Forelimb muscle (tissue), 1 donor: Measurements from ENCODE around the gene MYOD1. TPM values are rescaled to one million over a fixed set of nuclear protein-coding genes. Genes with fewer than 3 reads are reported as not detected.

Experiments used
- DNase-seq: peaks from one replicate; pipeline ENCODE4 v3.0.0-alpha.2; 2013; ENCODE audit warnings: low read depth
- polyA plus RNA-seq: library from polyadenylated mRNA; unstranded; fragments of 120-200 nt; gene quantifications from one replicate; pipeline ENCODE4 v1.2.1, GENCODE V29; 2013; ENCODE audit not compliant: insufficient read length

Gene MYOD1
- polyA plus RNA-seq, 1 donor = 71.6 TPM

GRCh38 chr11:17702876-17703275, 16.5 kb upstream of the MYOD1 start:
- DNase-seq = no peak

GRCh38 chr11:17703951-17704350, 15.4 kb upstream of the MYOD1 start:
- no peak for DNase-seq

DNA sequence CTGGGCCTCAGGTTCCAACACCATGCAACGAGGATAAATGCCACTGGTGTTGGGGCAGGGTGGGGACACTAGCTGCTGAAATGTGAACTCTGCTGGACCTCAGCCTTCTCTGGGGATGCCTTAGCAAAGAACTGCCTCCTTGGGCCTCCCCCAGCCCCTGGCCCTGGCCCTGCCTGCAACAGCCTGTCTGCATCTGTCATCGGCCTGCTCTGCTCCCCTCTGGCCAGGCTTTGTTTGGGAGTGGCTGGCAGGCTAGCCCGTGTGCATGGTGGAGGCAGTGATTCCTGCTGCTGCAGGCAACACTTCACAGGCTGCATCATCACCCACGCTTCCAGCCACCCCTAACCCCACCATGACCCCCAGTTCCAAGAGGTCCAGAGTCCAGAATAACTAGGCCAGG, 11.5 kb upstream of the MYOD1 start:
- no peak for DNase-seq

DNA sequence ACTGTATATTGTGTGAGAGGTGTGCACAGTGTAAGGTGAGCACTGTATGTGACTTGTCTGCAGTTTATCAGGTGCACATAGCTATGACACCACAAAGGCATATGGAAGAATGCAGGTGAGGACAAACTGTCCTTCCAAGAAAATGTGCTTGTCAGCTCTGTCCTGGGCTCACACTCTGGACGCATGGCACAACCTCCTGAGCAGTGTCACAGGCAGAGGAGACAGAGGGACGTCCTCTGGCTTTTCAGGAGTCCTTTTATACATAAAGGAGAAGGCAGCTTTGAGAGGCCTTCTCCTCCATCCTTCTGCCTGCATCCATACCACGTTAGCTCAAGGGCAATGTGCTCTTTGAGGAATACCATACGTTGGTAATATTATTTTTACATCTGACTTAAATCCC, 7.5 kb upstream of the MYOD1 start:
- no peak for DNase-seq

DNA sequence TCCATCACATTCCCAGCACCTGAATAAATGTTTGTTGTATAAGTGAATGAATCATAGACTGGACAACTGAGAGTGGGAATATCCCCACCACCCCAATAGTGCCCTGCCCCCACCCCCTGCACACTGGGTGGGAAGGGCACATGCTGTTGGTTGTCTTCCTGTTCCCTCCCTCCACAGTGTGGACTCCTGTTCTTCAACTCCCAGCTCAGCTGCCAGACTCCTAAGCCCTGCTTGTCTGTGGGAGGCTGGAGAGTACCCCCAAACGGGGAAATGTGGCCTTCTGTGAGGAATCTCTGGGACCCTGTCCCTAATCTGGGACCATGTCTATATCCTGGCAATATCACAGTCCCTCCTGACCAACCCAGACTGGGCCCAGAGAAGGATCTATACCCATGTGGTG, 5.5 kb upstream of the MYOD1 start:
- no peak for DNase-seq

GRCh38 chr11:17714356-17714854, 5.0 kb upstream of the MYOD1 start:
- no peak for DNase-seq

- no peak for DNase-seq
Observed at GRCh38 chr11:17714870-17715269, 4.5 kb upstream of the MYOD1 start.

GRCh38 chr11:17716807-17717206, 2.6 kb upstream of the MYOD1 start:
- no peak for DNase-seq

DNA sequence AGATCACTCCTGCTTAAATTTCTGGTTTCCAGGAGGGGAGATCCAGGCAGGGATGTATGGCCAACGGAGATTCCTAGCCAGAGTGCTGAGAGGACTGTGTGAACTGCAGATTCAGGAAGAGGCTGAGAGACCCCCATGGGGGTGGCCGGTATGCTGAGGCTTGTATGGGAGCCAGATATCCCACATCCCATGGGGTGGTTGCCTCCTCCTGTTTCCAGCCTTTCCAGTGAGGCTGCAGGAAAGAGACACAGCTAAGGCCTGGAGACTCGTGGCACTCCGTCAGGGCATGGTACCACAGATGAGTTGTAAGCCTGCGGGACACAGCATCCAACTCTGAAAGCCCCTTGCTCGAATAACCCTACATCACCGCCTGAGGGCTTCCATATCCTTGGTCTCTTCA, 1.4 kb upstream of the MYOD1 start:
- no peak for DNase-seq

- DNase-seq = no peak
Observed at GRCh38 chr11:17718510-17718962, 835 bp upstream of the MYOD1 start.

DNA sequence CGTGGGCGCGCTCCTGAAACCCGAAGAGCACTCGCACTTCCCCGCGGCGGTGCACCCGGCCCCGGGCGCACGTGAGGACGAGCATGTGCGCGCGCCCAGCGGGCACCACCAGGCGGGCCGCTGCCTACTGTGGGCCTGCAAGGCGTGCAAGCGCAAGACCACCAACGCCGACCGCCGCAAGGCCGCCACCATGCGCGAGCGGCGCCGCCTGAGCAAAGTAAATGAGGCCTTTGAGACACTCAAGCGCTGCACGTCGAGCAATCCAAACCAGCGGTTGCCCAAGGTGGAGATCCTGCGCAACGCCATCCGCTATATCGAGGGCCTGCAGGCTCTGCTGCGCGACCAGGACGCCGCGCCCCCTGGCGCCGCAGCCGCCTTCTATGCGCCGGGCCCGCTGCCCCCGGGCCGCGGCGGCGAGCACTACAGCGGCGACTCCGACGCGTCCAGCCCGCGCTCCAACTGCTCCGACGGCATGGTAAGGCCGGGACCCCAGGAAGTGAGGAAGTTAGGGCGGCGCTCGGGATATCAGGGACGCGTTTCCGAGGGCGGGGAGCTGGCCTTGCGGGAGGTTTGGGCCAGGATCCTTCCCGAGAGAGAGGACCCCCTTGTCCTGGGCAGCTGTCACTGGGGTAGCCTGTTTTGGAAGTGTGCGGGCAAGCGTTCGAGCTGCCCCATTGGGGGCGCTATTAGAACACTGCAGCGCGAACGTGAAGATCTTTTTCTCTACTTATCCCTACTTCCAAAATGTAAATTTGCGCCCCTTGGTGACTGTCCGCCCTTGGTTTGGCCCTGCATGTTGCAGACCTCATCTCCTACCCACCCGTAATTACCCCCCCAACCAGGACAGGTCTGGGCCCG, 796 bp downstream of the MYOD1 start:
- no peak for DNase-seq

GRCh38 chr11:17720796-17721171, 1.4 kb downstream of the MYOD1 start:
- no peak for DNase-seq

- no peak for DNase-seq
Observed at GRCh38 chr11:17721242-17721999, 2.0 kb downstream of the MYOD1 start.

- DNase-seq = no peak
Observed at GRCh38 chr11:17722000-17722643, 2.8 kb downstream of the MYOD1 start.

DNA sequence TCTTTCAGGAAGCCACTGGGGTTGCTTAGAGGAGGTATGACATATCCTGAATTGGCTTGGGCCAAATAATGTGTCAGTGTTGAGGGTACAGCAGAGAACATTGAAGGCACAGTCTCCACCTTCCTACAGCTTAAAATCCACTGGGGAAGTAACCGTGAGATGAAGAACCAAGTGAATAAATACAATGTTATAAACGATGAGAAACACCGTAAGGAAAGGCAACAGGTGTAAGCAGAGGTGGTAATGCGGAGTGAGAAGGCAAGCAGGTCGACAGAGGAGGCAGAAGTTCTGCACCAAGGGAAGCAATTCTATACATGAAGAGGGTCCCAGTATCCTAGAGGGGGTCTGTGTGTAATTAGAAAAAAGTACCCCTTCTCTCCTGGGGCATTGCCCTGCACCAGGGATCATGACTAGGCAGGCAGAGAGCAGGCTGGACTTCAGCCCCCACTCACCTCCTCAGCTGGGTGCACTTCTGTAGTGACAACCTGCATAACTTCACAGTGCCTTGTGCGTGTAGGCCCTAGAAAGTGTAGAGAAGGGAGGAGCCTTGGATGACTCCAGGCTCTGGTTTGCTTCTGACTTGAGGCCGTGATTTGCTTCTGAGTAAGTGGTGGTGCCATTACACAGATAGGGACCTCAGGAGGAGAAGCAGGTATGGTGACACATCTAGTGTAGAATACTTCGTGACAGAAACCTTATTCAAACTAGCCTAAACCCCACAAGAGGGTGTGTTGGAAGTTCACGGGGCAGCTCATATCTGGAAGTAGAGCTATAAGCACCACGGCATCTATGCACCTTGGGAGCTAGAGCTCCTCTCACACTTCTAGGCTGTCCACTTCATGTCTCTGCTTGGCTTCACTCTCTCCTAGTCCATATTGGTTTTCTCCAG, 4.9 kb downstream of the MYOD1 start:
- no peak for DNase-seq

DNA sequence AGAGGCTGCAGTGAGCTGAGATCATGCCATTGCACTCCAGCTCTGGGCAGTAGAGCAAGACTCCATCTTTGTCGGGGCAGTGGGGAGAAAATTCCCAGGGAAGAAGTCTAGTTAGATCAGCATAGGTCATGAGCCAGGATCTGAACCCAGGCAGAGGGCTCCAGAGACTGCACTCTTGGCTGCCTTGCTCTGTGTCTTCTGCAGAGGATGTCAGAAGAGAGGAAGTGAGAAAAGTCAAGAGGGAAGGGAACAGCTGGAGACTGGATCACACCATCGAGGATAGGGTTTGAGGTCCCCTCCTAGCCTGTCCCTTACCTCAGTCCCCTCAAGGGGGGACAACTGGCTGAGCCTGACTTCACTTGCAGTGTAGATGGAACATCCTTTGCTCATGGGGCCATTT, 5.8 kb downstream of the MYOD1 start:
- DNase-seq = no peak

DNA sequence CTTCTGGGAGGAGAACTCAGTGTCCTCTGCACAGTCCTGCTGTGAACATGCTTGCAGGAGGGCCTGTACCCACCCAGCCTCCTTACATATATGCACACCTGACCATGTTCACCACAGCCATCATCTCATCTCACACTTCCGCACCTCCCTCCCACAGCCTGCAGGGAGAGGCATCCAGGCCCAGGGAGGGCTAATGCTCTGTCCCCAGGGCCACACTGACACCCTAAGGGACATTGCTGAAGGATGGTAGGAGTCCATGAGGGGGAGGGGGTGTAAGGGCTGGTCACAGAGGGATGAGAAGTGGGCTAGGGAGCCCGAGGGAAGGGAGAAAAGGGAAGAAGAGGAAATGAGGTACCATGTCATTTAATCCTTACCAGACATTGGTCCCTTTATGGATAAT, 10.8 kb downstream of the MYOD1 start:
- DNase-seq = no peak

GRCh38 chr11:17730608-17731462, 11.5 kb downstream of the MYOD1 start:
- no peak for DNase-seq

DNA sequence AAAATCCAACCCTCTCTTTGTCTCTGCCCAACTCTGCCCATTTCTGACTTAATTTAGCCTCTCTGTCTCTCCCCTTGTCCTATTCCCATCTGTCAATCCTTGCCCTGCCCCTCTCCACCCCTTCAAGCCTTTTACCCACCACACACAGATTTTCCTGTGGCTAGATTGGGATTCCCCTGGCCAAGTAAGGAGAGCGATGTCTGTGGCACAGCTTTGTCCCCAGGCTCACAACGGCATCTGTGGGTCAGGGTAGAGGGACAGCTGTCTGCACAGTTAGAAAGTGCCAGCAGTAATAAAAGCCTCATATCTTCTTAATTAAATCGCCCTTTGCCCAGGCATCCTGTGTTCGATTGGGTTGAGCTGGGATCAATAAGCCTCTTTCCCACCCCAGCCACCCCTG, 13.9 kb downstream of the MYOD1 start:
- DNase-seq = no peak

GRCh38 chr11:17734418-17734911, 15.1 kb downstream of the MYOD1 start, which contains the start of gene KCNC1:
KCNC1 (plus strand) TSS chr11:17734781; CDS start chr11:17736003, 1,222 bp downstream.
- DNase-seq = no peak
